Astrocyte (in vitro differentiated cells and primary cell): Measurements from ENCODE around the gene C11orf87. TPM values are rescaled to one million over a fixed set of nuclear protein-coding genes. Genes with fewer than 3 reads are reported as not detected.

Experiments used
- DNase-seq: peaks from one replicate; pipeline ENCODE4 v3.0.0-alpha.2; 2010; ENCODE audit warnings: low read depth
- FAIRE-seq: peaks from 2 replicates; lab custom pipeline; 2011; peaks lifted over from hg19 to GRCh38; lab: Jason Lieb, UNC
- H2AFZ ChIP-seq: 2 replicates; pipeline ENCODE4 v1.6.0; 2012; ENCODE audit warnings: low read depth, low read length, inconsistent platforms
- H3K27ac ChIP-seq: 2 replicates; pipeline ENCODE4 v1.5.1; 2011; ENCODE audit warnings: low read depth, low read length, inconsistent platforms
- H3K27me3 ChIP-seq: 2 replicates; pipeline ENCODE4 v1.6.0; 2011; ENCODE audit warnings: low read length, inconsistent platforms; ENCODE audit not compliant: insufficient read depth
- H3K36me3 ChIP-seq: 2 replicates; pipeline ENCODE4 v1.5.1; 2011; ENCODE audit warnings: low read length, inconsistent platforms; ENCODE audit not compliant: insufficient read depth
- H3K4me1 ChIP-seq: 2 replicates; pipeline ENCODE4 v1.5.1; 2011; ENCODE audit warnings: low read length, inconsistent platforms; ENCODE audit not compliant: insufficient read depth
- H3K4me2 ChIP-seq: 2 replicates; pipeline ENCODE4 v1.6.0; 2012; ENCODE audit warnings: low read length, inconsistent platforms
- H3K4me3 ChIP-seq: 2 replicates; pipeline ENCODE4 v1.5.1; 2011; ENCODE audit warnings: low read depth, mild to moderate bottlenecking, low read length, inconsistent platforms; ENCODE audit not compliant: insufficient read depth
- H3K79me2 ChIP-seq: 2 replicates; pipeline ENCODE4 v1.6.0; 2012; ENCODE audit warnings: mild to moderate bottlenecking, low read length, inconsistent platforms; ENCODE audit not compliant: insufficient read depth
- H3K9ac ChIP-seq: 2 replicates; pipeline ENCODE4 v1.6.0; 2012; ENCODE audit warnings: mild to moderate bottlenecking, low read length, inconsistent platforms
- H3K9me3 ChIP-seq: 2 replicates; pipeline ENCODE4 v1.5.1; 2012; ENCODE audit warnings: low read depth, mild to moderate bottlenecking, low read length, inconsistent platforms; ENCODE audit not compliant: insufficient read depth
- H4K20me1 ChIP-seq: 2 replicates; pipeline ENCODE4 v1.6.0; 2012; ENCODE audit warnings: low read length, inconsistent platforms; ENCODE audit not compliant: insufficient read depth
- H3K27ac Mint-ChIP-seq: one replicate; pipeline ENCODE4 v1.8.0; 2021; ENCODE audit warnings: mild to moderate bottlenecking, mixed read lengths; ENCODE audit not compliant: unreplicated experiment
- H3K27me3 Mint-ChIP-seq: one replicate; pipeline ENCODE4 v1.8.0; 2021; ENCODE audit warnings: low read depth, mixed read lengths; ENCODE audit not compliant: unreplicated experiment
- H3K36me3 Mint-ChIP-seq: one replicate; pipeline ENCODE4 v1.8.0; 2021; ENCODE audit warnings: low read depth, mixed read lengths; ENCODE audit not compliant: unreplicated experiment
- H3K4me1 Mint-ChIP-seq: one replicate; pipeline ENCODE4 v1.8.0; 2021; ENCODE audit warnings: low read depth, mixed read lengths; ENCODE audit not compliant: unreplicated experiment
- H3K4me3 Mint-ChIP-seq: one replicate; pipeline ENCODE4 v1.8.0; 2021; ENCODE audit warnings: mild to moderate bottlenecking, moderate library complexity, mixed read lengths; ENCODE audit not compliant: unreplicated experiment
- H3K9me3 Mint-ChIP-seq: one replicate; pipeline ENCODE4 v1.8.0; 2021; ENCODE audit warnings: mild to moderate bottlenecking, mixed read lengths; ENCODE audit not compliant: unreplicated experiment
- EZH2 ChIP-seq: IDR thresholded peaks from 2 replicates; pipeline ENCODE4 v1.6.1; 2012; ENCODE audit warnings: mild to moderate bottlenecking, low read length, inconsistent platforms; ENCODE audit not compliant: insufficient read depth
- total RNA-seq: library from RNA; stranded (reverse); gene quantifications from 2 replicates; pipeline ENCODE4 v1.2.1, GENCODE V29; 2021
- TF ChIP-seq, protein P1 (sequence below): IDR thresholded peaks from 2 replicates; pipeline ENCODE4 v1.5.1; 2011; ENCODE audit warnings: low read depth, mild to moderate bottlenecking, inconsistent platforms, low read length, moderate library complexity; ENCODE audit not compliant: insufficient read depth

The C11orf87 gene
- total RNA-seq, 1 donor from 2014 or later = 0.07 TPM

DNA sequence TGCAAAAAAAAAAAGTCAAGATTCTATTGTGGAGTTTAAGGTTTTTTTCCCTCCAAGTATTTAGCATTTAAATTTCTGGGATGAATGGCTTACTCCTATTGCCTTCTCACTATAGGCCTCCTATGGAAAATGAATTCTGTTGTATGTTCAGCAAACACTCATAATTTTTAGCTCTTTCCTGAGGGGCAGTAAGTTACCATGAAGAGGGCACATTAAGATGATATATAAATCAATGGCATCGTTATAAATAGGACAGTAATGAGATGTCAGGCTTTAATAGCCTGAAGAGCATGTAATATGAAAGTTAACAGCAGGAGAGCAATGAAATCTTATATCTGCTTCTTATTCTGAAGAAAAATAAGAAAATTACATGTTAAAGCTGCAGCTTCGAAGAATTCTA lies 32.9 kb downstream of the C11orf87 start:
- no peak overlapping the region for H3K4me3 Mint-ChIP-seq
- FAIRE-seq (no peak), DNase-seq (no peak)
- Histone ChIP-seq H3K36me3 (no peaks in the 10 kb centered on the region), H3K4me2 (no peak overlapping the region), H4K20me1 (no peaks in the 10 kb centered on the region), H3K27ac (no peak overlapping the region), H3K9me3 (no peaks in the 10 kb centered on the region), H3K4me3 (no peak overlapping the region), H3K79me2 (no peaks in the 10 kb centered on the region), H3K27me3 (no peaks in the 10 kb centered on the region), H2AFZ (no peak overlapping the region), H3K4me1 (no peaks in the 10 kb centered on the region), H3K9ac (no peak overlapping the region)
- no peak overlapping the region for H3K27ac Mint-ChIP-seq
- H3K27me3 Mint-ChIP-seq = peaks cover 5% of the 10 kb centered on the region
- H3K4me1 Mint-ChIP-seq = no peaks in the 10 kb centered on the region
- no peaks in the 10 kb centered on the region for H3K36me3 Mint-ChIP-seq
- TF ChIP-seq, protein P1, sequence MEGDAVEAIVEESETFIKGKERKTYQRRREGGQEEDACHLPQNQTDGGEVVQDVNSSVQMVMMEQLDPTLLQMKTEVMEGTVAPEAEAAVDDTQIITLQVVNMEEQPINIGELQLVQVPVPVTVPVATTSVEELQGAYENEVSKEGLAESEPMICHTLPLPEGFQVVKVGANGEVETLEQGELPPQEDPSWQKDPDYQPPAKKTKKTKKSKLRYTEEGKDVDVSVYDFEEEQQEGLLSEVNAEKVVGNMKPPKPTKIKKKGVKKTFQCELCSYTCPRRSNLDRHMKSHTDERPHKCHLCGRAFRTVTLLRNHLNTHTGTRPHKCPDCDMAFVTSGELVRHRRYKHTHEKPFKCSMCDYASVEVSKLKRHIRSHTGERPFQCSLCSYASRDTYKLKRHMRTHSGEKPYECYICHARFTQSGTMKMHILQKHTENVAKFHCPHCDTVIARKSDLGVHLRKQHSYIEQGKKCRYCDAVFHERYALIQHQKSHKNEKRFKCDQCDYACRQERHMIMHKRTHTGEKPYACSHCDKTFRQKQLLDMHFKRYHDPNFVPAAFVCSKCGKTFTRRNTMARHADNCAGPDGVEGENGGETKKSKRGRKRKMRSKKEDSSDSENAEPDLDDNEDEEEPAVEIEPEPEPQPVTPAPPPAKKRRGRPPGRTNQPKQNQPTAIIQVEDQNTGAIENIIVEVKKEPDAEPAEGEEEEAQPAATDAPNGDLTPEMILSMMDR = no peak
- TF ChIP-seq EZH2 = no peak
- no peaks in the 10 kb centered on the region for H3K9me3 Mint-ChIP-seq
